HepG2 (cell line): ENCODE results near the gene MRPL14. TPM values are rescaled to one million over a fixed set of nuclear protein-coding genes. Genes with fewer than 3 reads are reported as not detected.

Experiments used
- CEBPG ChIP-seq: IDR thresholded peaks from 2 replicates; pipeline ENCODE4 v1.6.1; 2016
- CHD2 ChIP-seq: IDR thresholded peaks from 2 replicates; pipeline ENCODE4 v1.6.1; 2011; ENCODE audit warnings: low read depth, low read length, improper control_type of control experiment
- ELF4 ChIP-seq: sonication (generic); formaldehyde crosslinking; IDR thresholded peaks from 2 replicates; pipeline ENCODE4 v1.5.0; 2020; ENCODE audit warnings: missing genetic modification reagents, mild to moderate bottlenecking, moderate library complexity, borderline replicate concordance
- MTF2 ChIP-seq: sonication (generic); formaldehyde crosslinking; IDR thresholded peaks from 2 replicates; pipeline ENCODE4 v1.5.0; 2020; ENCODE audit warnings: missing genetic modification reagents, borderline replicate concordance
- NCOA1 ChIP-seq: sonication (generic); formaldehyde crosslinking; IDR thresholded peaks from 2 replicates; pipeline ENCODE4 v1.9.0; 2021; ENCODE audit warnings: missing genetic modification reagents
- RAD21 ChIP-seq: fragments of 450-650 bp; formaldehyde crosslinking; IDR thresholded peaks from 2 replicates; pipeline ENCODE4 v1.5.0; 2020; ENCODE audit warnings: mild to moderate bottlenecking
- THAP11 ChIP-seq: IDR thresholded peaks from 2 replicates; pipeline ENCODE4 v1.6.1; 2016; ENCODE audit warnings: missing biosample characterization, missing genetic modification reagents
- TOE1 ChIP-seq: sonication (generic); formaldehyde crosslinking; IDR thresholded peaks from 2 replicates; pipeline ENCODE4 v1.4.0; 2020; ENCODE audit warnings: mild to moderate bottlenecking, missing genetic modification reagents
- ZBTB10 ChIP-seq: sonication (generic); formaldehyde crosslinking; IDR thresholded peaks from 2 replicates; pipeline ENCODE4 v1.4.0; 2020; ENCODE audit warnings: missing genetic modification reagents, borderline replicate concordance
- ZNF180 ChIP-seq: sonication (generic); formaldehyde crosslinking; IDR thresholded peaks from 2 replicates; pipeline ENCODE4 v1.4.0; 2020; ENCODE audit warnings: low read depth, missing genetic modification reagents, borderline replicate concordance
- ZNF260 ChIP-seq: sonication (generic); formaldehyde crosslinking; IDR thresholded peaks from 2 replicates; pipeline ENCODE4 v1.4.0; 2020; ENCODE audit warnings: missing genetic modification reagents, low read depth, mild to moderate bottlenecking, borderline replicate concordance
- ZNF768 ChIP-seq: sonication (generic); formaldehyde crosslinking; IDR thresholded peaks from 2 replicates; pipeline ENCODE4 v1.4.0; 2020; ENCODE audit warnings: missing genetic modification reagents
- ZXDC ChIP-seq: sonication (generic); formaldehyde crosslinking; IDR thresholded peaks from 2 replicates; pipeline ENCODE4 v1.5.0; 2020; ENCODE audit warnings: mild to moderate bottlenecking, missing genetic modification reagents
- polyA plus RNA-seq, 8 experiments: library from polyadenylated mRNA; depleted of rRNA in 3 of 8; stranded (reverse) in 7 of 8; unstranded in 1 of 8; fragments of >200 nt; fragmentation: Illumina TruSeq in 4 of 8; extraction: Trizol in 4 of 8; gene quantifications; 2 replicates each; pipeline versions ENCODE4 v1.2.1 to v1.2.3, GENCODE V29; 2011 to 2016; ENCODE audit warnings: low read depth in 4 of 8, missing spikeins in 1 of 8, mixed read lengths in 1 of 8; ENCODE audit not compliant: insufficient read depth in 1 of 8
- total RNA-seq, 5 experiments: library from RNA; depleted of rRNA; stranded (reverse); fragments of >200 nt; fragmentation: Illumina TruSeq; extraction: Trizol; gene quantifications; 2 replicates each; pipeline ENCODE4 v1.2.3, GENCODE V29; 2016; ENCODE audit warnings: low read depth in 1 of 5
- TF ChIP-seq, protein P1 (sequence below): sonication (generic); formaldehyde crosslinking; conservative IDR thresholded peaks from 2 replicates; pipeline ENCODE4 v1.5.0; 2020; ENCODE audit warnings: missing genetic modification reagents
- TF ChIP-seq, protein P2 (sequence below): sonication (generic); formaldehyde crosslinking; IDR thresholded peaks from 2 replicates; pipeline ENCODE4 v1.5.0; 2020; ENCODE audit warnings: mild to moderate bottlenecking, missing genetic modification reagents
- TF ChIP-seq, protein P3 (sequence below): sonication (generic); formaldehyde crosslinking; IDR thresholded peaks from 2 replicates; pipeline ENCODE4 v1.5.1; 2020; ENCODE audit warnings: missing genetic modification reagents, mild to moderate bottlenecking, borderline replicate concordance

The MRPL14 gene
- total and polyA plus RNA-seq, 2 of the 13 experiments (the other 11 are each of a cell fraction or from before 2014, with no cell fraction given) = 157 to 178 TPM

DNA sequence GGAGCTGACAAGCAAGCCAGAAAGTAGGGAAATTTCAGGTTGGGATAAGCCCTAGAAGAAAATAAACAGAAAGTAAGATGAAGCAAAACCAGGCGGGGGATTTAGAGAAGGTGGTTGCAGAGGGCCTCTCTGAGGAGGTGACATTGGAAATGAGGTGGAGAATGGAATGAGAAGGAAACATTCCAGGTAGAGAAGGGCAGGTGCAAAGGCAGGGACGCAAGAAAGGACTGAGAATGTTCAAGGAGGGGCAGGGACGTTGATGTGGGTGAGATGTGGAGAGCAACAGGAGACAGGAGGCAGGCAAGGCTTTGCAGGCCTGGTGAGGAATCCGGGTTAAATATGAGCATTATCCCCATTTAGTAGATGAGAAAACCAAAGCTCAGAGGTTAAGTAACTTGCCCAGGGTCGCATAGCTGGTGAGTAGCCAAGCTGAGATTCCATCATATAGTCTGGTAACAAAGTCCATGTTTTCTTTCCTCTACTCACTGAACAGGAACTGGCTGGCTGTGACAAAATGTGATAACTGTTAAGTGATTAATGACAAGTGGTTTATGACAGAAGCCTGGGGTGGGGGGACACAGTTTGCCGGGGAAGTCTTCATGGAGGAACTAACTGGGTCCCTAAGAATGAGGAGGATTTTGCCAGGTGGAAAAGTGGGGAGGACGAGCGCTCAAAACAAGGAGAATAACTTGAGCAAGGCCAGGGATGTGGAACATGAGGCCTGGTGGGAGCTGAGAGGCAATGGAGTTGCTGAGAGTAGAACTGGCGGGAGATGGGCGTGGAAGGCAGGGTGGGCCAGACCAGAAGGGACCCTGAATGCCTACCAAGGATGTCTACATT is 32.6 kb downstream of the MRPL14 start (continued):
- TF ChIP-seq ZBTB10 (no peak), THAP11 (CRISPR knock-in tag) (peak; percentile 68), ZXDC (CRISPR knock-in tag) (no peak), CEBPG (peak; percentile 93), MTF2 (CRISPR knock-in tag) (no peak), ELF4 (CRISPR knock-in tag) (peak; percentile 70), RAD21 (CRISPR knock-in tag) (no peak), CHD2 (no peak), TOE1 (CRISPR knock-in tag) (no peak; the same call in 1 of the 2 replicates), ZNF260 (no peak), ZNF180 (CRISPR knock-in tag) (no peak), ZNF768 (CRISPR knock-in tag) (no peak), NCOA1 (CRISPR knock-in tag) (0 out of 2 replicates have a peak, but pooled peaks have one; percentile 68)
- TF ChIP-seq, protein P1, sequence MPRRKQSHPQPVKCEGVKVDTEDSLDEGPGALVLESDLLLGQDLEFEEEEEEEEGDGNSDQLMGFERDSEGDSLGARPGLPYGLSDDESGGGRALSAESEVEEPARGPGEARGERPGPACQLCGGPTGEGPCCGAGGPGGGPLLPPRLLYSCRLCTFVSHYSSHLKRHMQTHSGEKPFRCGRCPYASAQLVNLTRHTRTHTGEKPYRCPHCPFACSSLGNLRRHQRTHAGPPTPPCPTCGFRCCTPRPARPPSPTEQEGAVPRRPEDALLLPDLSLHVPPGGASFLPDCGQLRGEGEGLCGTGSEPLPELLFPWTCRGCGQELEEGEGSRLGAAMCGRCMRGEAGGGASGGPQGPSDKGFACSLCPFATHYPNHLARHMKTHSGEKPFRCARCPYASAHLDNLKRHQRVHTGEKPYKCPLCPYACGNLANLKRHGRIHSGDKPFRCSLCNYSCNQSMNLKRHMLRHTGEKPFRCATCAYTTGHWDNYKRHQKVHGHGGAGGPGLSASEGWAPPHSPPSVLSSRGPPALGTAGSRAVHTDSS (CRISPR knock-in tag) = no peak
- TF ChIP-seq, protein P2, sequence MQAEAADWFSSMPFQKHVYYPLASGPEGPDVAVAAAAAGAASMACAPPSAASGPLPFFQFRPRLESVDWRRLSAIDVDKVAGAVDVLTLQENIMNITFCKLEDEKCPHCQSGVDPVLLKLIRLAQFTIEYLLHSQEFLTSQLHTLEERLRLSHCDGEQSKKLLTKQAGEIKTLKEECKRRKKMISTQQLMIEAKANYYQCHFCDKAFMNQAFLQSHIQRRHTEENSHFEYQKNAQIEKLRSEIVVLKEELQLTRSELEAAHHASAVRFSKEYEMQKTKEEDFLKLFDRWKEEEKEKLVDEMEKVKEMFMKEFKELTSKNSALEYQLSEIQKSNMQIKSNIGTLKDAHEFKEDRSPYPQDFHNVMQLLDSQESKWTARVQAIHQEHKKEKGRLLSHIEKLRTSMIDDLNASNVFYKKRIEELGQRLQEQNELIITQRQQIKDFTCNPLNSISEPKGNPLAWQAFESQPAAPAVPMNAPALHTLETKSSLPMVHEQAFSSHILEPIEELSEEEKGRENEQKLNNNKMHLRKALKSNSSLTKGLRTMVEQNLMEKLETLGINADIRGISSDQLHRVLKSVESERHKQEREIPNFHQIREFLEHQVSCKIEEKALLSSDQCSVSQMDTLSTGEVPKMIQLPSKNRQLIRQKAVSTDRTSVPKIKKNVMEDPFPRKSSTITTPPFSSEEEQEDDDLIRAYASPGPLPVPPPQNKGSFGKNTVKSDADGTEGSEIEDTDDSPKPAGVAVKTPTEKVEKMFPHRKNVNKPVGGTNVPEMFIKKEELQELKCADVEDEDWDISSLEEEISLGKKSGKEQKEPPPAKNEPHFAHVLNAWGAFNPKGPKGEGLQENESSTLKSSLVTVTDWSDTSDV = no peak
- TF ChIP-seq, protein P3, sequence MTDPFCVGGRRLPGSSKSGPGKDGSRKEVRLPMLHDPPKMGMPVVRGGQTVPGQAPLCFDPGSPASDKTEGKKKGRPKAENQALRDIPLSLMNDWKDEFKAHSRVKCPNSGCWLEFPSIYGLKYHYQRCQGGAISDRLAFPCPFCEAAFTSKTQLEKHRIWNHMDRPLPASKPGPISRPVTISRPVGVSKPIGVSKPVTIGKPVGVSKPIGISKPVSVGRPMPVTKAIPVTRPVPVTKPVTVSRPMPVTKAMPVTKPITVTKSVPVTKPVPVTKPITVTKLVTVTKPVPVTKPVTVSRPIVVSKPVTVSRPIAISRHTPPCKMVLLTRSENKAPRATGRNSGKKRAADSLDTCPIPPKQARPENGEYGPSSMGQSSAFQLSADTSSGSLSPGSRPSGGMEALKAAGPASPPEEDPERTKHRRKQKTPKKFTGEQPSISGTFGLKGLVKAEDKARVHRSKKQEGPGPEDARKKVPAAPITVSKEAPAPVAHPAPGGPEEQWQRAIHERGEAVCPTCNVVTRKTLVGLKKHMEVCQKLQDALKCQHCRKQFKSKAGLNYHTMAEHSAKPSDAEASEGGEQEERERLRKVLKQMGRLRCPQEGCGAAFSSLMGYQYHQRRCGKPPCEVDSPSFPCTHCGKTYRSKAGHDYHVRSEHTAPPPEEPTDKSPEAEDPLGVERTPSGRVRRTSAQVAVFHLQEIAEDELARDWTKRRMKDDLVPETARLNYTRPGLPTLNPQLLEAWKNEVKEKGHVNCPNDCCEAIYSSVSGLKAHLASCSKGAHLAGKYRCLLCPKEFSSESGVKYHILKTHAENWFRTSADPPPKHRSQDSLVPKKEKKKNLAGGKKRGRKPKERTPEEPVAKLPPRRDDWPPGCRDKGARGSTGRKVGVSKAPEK (CRISPR knock-in tag) = no peak
